Measurements from ENCODE around the gene SRBD1. TPM values are rescaled to one million over a fixed set of nuclear protein-coding genes. Genes with fewer than 3 reads are reported as not detected.

The SRBD1 gene
- total and polyA plus RNA-seq, 4 donors = 4.0 to 22.2 (median 10.0) TPM

DNA sequence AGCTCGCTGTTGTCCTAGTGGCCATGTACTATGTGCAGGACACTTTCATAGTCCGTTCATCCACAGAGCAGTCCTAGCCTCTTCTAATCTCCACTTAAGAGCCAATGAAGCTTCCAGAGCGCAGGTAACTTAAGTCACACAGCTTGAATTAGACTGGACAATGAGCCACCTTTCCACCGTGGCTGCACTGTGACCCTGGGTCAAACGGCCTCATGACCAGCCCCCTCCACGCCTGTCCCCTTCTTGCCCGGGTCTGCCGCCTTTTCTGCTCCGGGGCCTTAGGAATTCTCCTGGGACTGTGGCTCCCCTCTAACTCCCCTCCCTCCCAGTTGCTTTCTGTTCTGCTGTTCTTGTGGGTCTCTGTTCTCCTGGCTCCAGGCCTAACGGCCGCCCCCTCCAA lies 32.0 kb upstream of the SRBD1 start:
- Histone ChIP-seq H3K9me3 (ENCODE audit: control insufficient read depth in 4 of 4, low read length in 3 of 4) (no peaks in the 10 kb centered on the region), H3K4me1 (ENCODE audit: control insufficient read depth in 4 of 4, insufficient read depth in 4 of 4, low read length in 3 of 4) (peaks cover 0 to 13% (median 8%) of the 10 kb centered on the region in 4 donors), H3K36me3 (ENCODE audit: control insufficient read depth in 4 of 4, insufficient read depth in 3 of 4, low read depth in 1 of 4, low read length in 3 of 4) (no peaks in the 10 kb centered on the region), H3K4me3 (ENCODE audit: low read depth in 1 of 3, low read length in 3 of 3) (peak overlapping the region; percentile 55 to 73 (median 59)), H3K9ac (ENCODE audit: low read depth in 1 of 2, low read length in 2 of 2) (peak overlapping the region; percentile 52 to 60), H3K27ac (ENCODE audit: low read depth in 1 of 2, low read length in 2 of 2) (peak overlapping the region in 1 of 2 donors; percentile 42), H3K27me3 (ENCODE audit: control insufficient read depth in 4 of 4, insufficient read depth in 4 of 4, low read length in 3 of 4) (no peaks in the 10 kb centered on the region)
- no peak for DNase-seq (ENCODE audit: low spot score)
- no peak for TF ChIP-seq SP1 (IDR thresholded peaks at IDR 0.05)
- no peak for TF ChIP-seq CTCF (IDR thresholded peaks at IDR 0.05; ENCODE audit: low read depth, low read length, missing input control)
- TF ChIP-seq YY1 (IDR thresholded peaks at IDR 0.05) = no peak
- no peak for TF ChIP-seq FOXA2 (IDR thresholded peaks at IDR 0.05)
- no peak for TF ChIP-seq TAF1 (conservative IDR thresholded peaks at IDR 0.05)
- TF ChIP-seq RAD21 (IDR thresholded peaks at IDR 0.05) = no peak
- no peak for TF ChIP-seq ATF3 (IDR thresholded peaks at IDR 0.05)
- no peak for TF ChIP-seq EGR1 (IDR thresholded peaks at IDR 0.05; ENCODE audit: low read depth in 2 of 2)
- TF ChIP-seq MAX (IDR thresholded peaks at IDR 0.05) = no peak
- no peak for TF ChIP-seq NR2F2 (IDR thresholded peaks at IDR 0.05)
- TF ChIP-seq, protein P1, sequence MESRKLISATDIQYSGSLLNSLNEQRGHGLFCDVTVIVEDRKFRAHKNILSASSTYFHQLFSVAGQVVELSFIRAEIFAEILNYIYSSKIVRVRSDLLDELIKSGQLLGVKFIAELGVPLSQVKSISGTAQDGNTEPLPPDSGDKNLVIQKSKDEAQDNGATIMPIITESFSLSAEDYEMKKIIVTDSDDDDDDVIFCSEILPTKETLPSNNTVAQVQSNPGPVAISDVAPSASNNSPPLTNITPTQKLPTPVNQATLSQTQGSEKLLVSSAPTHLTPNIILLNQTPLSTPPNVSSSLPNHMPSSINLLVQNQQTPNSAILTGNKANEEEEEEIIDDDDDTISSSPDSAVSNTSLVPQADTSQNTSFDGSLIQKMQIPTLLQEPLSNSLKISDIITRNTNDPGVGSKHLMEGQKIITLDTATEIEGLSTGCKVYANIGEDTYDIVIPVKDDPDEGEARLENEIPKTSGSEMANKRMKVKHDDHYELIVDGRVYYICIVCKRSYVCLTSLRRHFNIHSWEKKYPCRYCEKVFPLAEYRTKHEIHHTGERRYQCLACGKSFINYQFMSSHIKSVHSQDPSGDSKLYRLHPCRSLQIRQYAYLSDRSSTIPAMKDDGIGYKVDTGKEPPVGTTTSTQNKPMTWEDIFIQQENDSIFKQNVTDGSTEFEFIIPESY (IDR thresholded peaks at IDR 0.05) = no peak
- no peak for TF ChIP-seq FOXA1 (IDR thresholded peaks at IDR 0.05)
- no peak for TF ChIP-seq HNF4G (IDR thresholded peaks at IDR 0.05)
- peak in 1 of 2 donors; percentile 34 for TF ChIP-seq RXRA (IDR thresholded peaks at IDR 0.05)
- TF ChIP-seq REST (IDR thresholded peaks at IDR 0.05) = no peak
- TF ChIP-seq GABPA (IDR thresholded peaks at IDR 0.05 in 1 of 2, conservative IDR thresholded peaks at IDR 0.05 in 1 of 2) = no peak
- peak in 1 of 2 donors; percentile 8 for TF ChIP-seq JUND (IDR thresholded peaks at IDR 0.05)
- TF ChIP-seq HNF4A (conservative IDR thresholded peaks at IDR 0.05) = peak; percentile 57 to 86
- WGBS = 19% methylated on average over 11 of the region's 11 CpGs
